ENCODE data around the gene RLBP1. TPM values are rescaled to one million over a fixed set of nuclear protein-coding genes. Genes with fewer than 3 reads are reported as not detected.

The RLBP1 gene
- total RNA-seq, 4 donors from 2014 or later, result not detected

DNA sequence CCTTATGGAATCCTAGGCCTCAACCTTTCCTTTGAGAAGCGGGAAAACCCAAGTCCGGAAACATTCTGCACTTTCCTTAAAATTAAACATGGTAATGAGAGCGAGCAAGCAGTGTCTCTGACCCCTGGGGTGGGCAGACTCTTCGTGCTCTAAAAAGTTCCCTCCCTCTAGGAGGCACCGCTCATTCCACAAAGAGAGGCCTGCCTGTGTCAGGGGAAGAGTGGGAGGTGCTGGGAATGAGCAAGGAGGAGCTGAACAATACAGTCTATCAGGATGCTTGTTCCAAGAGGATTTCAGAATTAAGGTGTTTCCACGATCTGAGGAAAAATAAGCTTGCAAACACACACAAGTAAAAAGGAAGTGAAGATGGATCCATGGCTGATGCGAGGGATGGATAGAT is 6.0 kb upstream of the RLBP1 start:
- no peaks in the 10 kb centered on the region for H3K27me3 ChIP-seq
- no peak overlapping the region for H3K4me3 ChIP-seq
- intact Hi-C loops (cut with DNase I; ENCODE audit: low total_unique reads), result no loop called here
- no peak overlapping the region for H3K27ac ChIP-seq
- no peak for DNase-seq
- no peaks in the 10 kb centered on the region for H3K4me1 ChIP-seq
- H3K36me3 ChIP-seq, result no peaks in the 10 kb centered on the region
- TF ChIP-seq, protein P1, sequence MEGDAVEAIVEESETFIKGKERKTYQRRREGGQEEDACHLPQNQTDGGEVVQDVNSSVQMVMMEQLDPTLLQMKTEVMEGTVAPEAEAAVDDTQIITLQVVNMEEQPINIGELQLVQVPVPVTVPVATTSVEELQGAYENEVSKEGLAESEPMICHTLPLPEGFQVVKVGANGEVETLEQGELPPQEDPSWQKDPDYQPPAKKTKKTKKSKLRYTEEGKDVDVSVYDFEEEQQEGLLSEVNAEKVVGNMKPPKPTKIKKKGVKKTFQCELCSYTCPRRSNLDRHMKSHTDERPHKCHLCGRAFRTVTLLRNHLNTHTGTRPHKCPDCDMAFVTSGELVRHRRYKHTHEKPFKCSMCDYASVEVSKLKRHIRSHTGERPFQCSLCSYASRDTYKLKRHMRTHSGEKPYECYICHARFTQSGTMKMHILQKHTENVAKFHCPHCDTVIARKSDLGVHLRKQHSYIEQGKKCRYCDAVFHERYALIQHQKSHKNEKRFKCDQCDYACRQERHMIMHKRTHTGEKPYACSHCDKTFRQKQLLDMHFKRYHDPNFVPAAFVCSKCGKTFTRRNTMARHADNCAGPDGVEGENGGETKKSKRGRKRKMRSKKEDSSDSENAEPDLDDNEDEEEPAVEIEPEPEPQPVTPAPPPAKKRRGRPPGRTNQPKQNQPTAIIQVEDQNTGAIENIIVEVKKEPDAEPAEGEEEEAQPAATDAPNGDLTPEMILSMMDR (IDR thresholded peaks at IDR 0.05), result no peak
- no peak for TF ChIP-seq POLR2A (IDR thresholded peaks at IDR 0.05)
- H3K9me3 ChIP-seq, result no peaks in the 10 kb centered on the region

DNA sequence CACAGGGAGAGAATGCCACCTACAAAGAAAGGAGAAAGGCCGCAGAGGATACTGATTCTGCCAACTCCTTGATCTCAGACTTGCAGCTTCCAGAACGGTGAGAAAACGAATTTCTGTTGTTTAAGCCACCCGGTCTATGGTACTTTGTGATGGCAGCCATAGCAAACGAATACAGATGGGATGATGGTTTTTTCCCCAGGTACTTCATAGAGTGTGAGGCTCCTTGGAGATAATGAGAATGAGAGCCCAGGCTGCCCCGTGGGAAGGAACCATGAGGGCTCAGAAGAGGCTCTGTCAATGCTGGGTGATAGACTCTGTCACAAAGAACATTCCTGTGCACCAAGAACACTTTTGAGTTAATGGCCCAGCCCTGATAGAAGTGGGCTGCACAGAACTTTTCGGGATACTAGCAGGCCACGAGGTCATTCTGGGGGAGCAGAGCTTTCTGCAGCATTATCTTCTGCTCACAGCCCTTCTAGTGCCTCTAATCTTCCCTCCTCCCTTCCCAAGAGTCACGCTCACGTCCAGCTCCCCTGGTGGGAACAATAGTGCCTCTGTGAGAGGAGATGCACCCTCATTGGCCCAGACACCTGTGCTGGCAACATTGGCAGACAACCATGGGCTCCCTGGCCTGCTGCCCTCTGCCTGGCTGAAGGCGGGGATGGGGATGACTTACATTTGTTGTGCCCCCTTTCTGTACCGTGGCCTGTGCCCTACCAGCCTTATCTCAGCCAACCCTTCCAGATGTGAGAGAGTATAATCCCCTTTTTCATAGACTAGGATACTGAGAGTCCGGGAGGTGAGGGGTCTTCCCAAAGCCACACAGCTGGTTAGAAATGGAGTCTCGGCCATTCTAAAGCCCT is 5.2 kb upstream of the RLBP1 start:
- intact Hi-C loops (cut with DNase I; ENCODE audit: low total_unique reads), result no loop called here
- H3K9me3 ChIP-seq, result no peaks in the 10 kb centered on the region
- DNase-seq, result no peak
- no peak for TF ChIP-seq POLR2A (IDR thresholded peaks at IDR 0.05)
- TF ChIP-seq, protein P1 (IDR thresholded peaks at IDR 0.05), result no peak
- H3K27ac ChIP-seq, result no peak overlapping the region
- no peaks in the 10 kb centered on the region for H3K4me1 ChIP-seq
- no peaks in the 10 kb centered on the region for H3K36me3 ChIP-seq
- no peak overlapping the region for H3K4me3 ChIP-seq
- no peaks in the 10 kb centered on the region for H3K27me3 ChIP-seq

DNA sequence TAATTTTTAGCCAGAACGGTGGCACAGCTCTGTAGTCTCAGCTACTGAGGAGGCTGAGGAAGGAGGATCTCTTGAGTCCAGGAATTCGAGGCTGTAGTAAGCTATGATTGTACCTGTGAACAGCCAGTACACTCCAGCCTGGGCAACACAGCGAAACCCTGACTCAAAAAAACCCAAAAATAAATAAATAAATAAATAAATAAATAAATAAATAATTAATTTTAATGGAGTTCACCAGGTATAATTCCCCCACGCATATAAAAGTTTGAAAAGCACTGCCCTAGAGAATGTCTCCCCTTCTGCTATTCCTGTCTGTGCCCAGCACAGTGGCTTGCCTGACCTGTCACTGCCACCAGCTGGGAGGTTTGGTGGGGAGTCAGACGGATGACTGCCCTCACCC is 4.2 kb upstream of the RLBP1 start:
- Histone ChIP-seq H3K9me3 (no peaks in the 10 kb centered on the region), H3K27ac (no peak overlapping the region), H3K36me3 (no peaks in the 10 kb centered on the region), H3K27me3 (no peaks in the 10 kb centered on the region), H3K4me3 (no peak overlapping the region), H3K4me1 (no peaks in the 10 kb centered on the region)
- no peak for DNase-seq
- intact Hi-C loops (cut with DNase I; ENCODE audit: low total_unique reads), result no loop called here
- no peak for TF ChIP-seq POLR2A (IDR thresholded peaks at IDR 0.05)
- TF ChIP-seq, protein P1 (IDR thresholded peaks at IDR 0.05), result no peak

DNA sequence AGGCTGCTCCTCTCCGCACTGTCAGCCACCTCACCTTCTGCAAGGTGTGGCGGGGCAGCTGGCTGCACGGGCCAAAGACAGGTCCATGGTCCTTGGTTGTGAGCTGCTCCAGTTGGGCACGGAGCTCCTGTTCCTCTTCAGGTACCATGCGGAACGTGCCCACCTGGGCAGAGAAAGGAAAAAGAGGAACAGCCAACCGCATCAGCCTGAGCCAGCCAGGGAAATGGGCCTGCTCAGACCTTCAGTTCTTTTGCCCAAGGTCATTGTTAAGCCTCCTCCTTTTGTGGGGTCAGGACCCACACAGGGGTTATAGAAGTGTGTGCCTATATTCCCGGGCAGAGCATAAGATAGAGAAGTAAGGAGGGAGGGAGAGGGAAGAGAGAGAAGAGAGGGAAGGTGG is 2.8 kb downstream of the RLBP1 start:
- intact Hi-C loops (cut with DNase I; ENCODE audit: low total_unique reads), result no loop called here
- Histone ChIP-seq H3K4me1 (no peaks in the 10 kb centered on the region), H3K9me3 (no peaks in the 10 kb centered on the region), H3K27ac (no peak overlapping the region), H3K27me3 (no peaks in the 10 kb centered on the region), H3K36me3 (no peaks in the 10 kb centered on the region), H3K4me3 (no peak overlapping the region)
- TF ChIP-seq, protein P1 (IDR thresholded peaks at IDR 0.05), result no peak
- no peak for TF ChIP-seq POLR2A (IDR thresholded peaks at IDR 0.05)
- DNase-seq, result no peak

DNA sequence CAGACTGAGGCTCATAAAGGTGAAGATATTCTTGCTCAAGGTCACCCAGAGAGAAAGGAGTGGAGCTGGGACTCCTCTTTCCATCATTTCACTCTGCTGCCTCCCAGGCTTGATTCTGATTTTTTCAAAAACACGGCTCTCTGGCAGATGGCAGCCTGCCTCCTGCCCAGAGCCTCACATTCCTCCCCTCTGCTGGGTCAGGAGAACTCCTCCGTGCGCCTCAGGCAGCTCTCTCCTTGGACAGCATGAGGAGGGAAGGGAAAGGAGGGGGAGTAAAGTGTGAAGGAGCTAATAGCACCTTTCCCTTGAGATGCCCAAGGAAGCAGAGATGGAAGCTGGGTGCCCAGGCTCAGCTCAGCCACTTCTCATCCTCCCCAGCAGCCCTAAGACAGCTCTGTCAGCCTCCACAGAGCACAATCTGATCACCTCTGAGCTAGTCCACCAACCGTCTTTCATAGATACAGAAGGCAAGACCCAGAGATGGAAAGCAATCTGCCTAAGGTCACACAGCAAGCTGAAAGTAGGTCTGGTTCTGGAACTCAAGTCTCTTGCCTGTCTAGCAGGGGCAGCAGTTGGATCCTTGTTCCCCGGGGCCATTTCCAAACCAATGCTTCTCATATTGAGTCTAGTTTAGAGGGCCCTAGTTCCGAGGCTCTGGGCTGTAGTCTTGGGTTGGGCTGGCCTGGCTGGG is 3.5 kb downstream of the RLBP1 start:
- no peak for DNase-seq
- TF ChIP-seq, protein P1 (IDR thresholded peaks at IDR 0.05), result no peak
- TF ChIP-seq POLR2A (IDR thresholded peaks at IDR 0.05), result no peak
- intact Hi-C loops (cut with DNase I; ENCODE audit: low total_unique reads), result no loop called here
- no peaks in the 10 kb centered on the region for H3K27me3 ChIP-seq
- H3K36me3 ChIP-seq, result no peaks in the 10 kb centered on the region
- no peaks in the 10 kb centered on the region for H3K9me3 ChIP-seq
- H3K4me3 ChIP-seq, result no peak overlapping the region
- H3K27ac ChIP-seq, result no peak overlapping the region
- H3K4me1 ChIP-seq, result no peaks in the 10 kb centered on the region
